HepG2 (cell line): ENCODE results near the gene APOA1. TPM values are rescaled to one million over a fixed set of nuclear protein-coding genes. Genes with fewer than 3 reads are reported as not detected.

Experiments used
- ATF1 ChIP-seq: IDR thresholded peaks from 2 replicates; pipeline ENCODE4 v1.6.1; 2016; ENCODE audit warnings: mild to moderate bottlenecking, control low read depth
- ATF3 ChIP-seq: sonication (generic); formaldehyde crosslinking; IDR thresholded peaks from 2 replicates; pipeline ENCODE4 v1.4.0; 2020; ENCODE audit warnings: missing genetic modification reagents
- GMEB1 ChIP-seq: sonication (generic); formaldehyde crosslinking; IDR thresholded peaks from 2 replicates; pipeline ENCODE4 v1.5.1; 2020; ENCODE audit warnings: missing genetic modification reagents, mild to moderate bottlenecking, borderline replicate concordance
- HNF1B ChIP-seq: sonication (generic); formaldehyde crosslinking; IDR thresholded peaks from 2 replicates; pipeline ENCODE4 v1.5.1; 2020; ENCODE audit warnings: mild to moderate bottlenecking, moderate library complexity, missing genetic modification reagents
- HNRNPLL ChIP-seq: fragments of 200-400 bp; formaldehyde crosslinking; IDR thresholded peaks from 2 replicates; pipeline ENCODE4 v1.6.1; 2017; ENCODE audit warnings: mild to moderate bottlenecking, low read depth, low read length; ENCODE audit not compliant: poor library complexity, severe bottlenecking
- KDM2A ChIP-seq: sonication (generic); formaldehyde crosslinking; IDR thresholded peaks from 2 replicates; pipeline ENCODE4 v1.4.0; 2020; ENCODE audit warnings: low read depth, missing genetic modification reagents, borderline replicate concordance
- MLX ChIP-seq: IDR thresholded peaks from 2 replicates; pipeline ENCODE4 v1.6.1; 2016
- PHB2 ChIP-seq: fragments of 450-650 bp; IDR thresholded peaks from 2 replicates; pipeline ENCODE4 v1.6.1; 2018; ENCODE audit not compliant: partially characterized antibody
- RXRA ChIP-seq: sonication (generic); formaldehyde crosslinking; IDR thresholded peaks from 2 replicates; pipeline ENCODE4 v1.5.1; 2020; ENCODE audit warnings: missing genetic modification reagents
- SPEN ChIP-seq: sonication (generic); formaldehyde crosslinking; IDR thresholded peaks from 2 replicates; pipeline ENCODE4 v1.5.1; 2020; ENCODE audit warnings: low read depth, mild to moderate bottlenecking, missing genetic modification reagents
- TEF ChIP-seq: sonication (generic); formaldehyde crosslinking; IDR thresholded peaks from 2 replicates; pipeline ENCODE4 v1.5.0; 2020; ENCODE audit warnings: missing genetic modification reagents
- ZMYM2 ChIP-seq: sonication (generic); formaldehyde crosslinking; IDR thresholded peaks from 2 replicates; pipeline ENCODE4 v1.8.0; 2022; ENCODE audit warnings: mild to moderate bottlenecking, missing genetic modification reagents
- ZNF256 ChIP-seq: sonication (generic); formaldehyde crosslinking; conservative IDR thresholded peaks from 2 replicates; pipeline ENCODE4 v1.4.0; 2020; ENCODE audit warnings: missing genetic modification reagents
- ZNF275 ChIP-seq: sonication (generic); formaldehyde crosslinking; IDR thresholded peaks from 2 replicates; pipeline ENCODE4 v1.8.0; 2022; ENCODE audit warnings: missing genetic modification reagents, mild to moderate bottlenecking, inconsistent platforms, borderline replicate concordance
- ZNF281 ChIP-seq: sonication (generic); formaldehyde crosslinking; IDR thresholded peaks from 2 replicates; pipeline ENCODE4 v1.4.0; 2020; ENCODE audit warnings: missing genetic modification reagents, borderline replicate concordance
- ZNF446 ChIP-seq: sonication (generic); formaldehyde crosslinking; IDR thresholded peaks from 2 replicates; pipeline ENCODE4 v1.5.0; 2020; ENCODE audit warnings: mild to moderate bottlenecking, missing genetic modification reagents
- ZNF510 ChIP-seq: sonication (generic); formaldehyde crosslinking; IDR thresholded peaks from 2 replicates; pipeline ENCODE4 v1.4.0; 2020; ENCODE audit warnings: low read depth, mild to moderate bottlenecking, missing genetic modification reagents
- ZNF564 ChIP-seq: sonication (generic); formaldehyde crosslinking; IDR thresholded peaks from 2 replicates; pipeline ENCODE4 v1.8.1; 2023; ENCODE audit warnings: mild to moderate bottlenecking, missing genetic modification reagents
- ZNF567 ChIP-seq: sonication (generic); formaldehyde crosslinking; IDR thresholded peaks from 2 replicates; pipeline ENCODE4 v1.8.1; 2023; ENCODE audit warnings: mild to moderate bottlenecking, missing genetic modification reagents, borderline replicate concordance
- ZNF776 ChIP-seq: sonication (generic); formaldehyde crosslinking; IDR thresholded peaks from 2 replicates; pipeline ENCODE4 v1.4.0; 2020; ENCODE audit warnings: mild to moderate bottlenecking, missing genetic modification reagents
- polyA plus RNA-seq, 8 experiments: library from polyadenylated mRNA; depleted of rRNA in 3 of 8; stranded (reverse) in 7 of 8; unstranded in 1 of 8; fragments of >200 nt; fragmentation: Illumina TruSeq in 4 of 8; extraction: Trizol in 4 of 8; gene quantifications; 2 replicates each; pipeline versions ENCODE4 v1.2.1 to v1.2.3, GENCODE V29; 2011 to 2016; ENCODE audit warnings: low read depth in 4 of 8, missing spikeins in 1 of 8, mixed read lengths in 1 of 8; ENCODE audit not compliant: insufficient read depth in 1 of 8
- total RNA-seq, 5 experiments: library from RNA; depleted of rRNA; stranded (reverse); fragments of >200 nt; fragmentation: Illumina TruSeq; extraction: Trizol; gene quantifications; 2 replicates each; pipeline ENCODE4 v1.2.3, GENCODE V29; 2016; ENCODE audit warnings: low read depth in 1 of 5

APOA1 gene
- total and polyA plus RNA-seq, 2 of the 13 experiments (the other 11 are each of a cell fraction or from before 2014, with no cell fraction given): 1,973 to 5,485 TPM

- TF ChIP-seq ZNF281 (CRISPR knock-in tag): peak; percentile 13; the same call in 1 of the 2 replicates
- no peak for TF ChIP-seq MLX
- TF ChIP-seq GMEB1 (CRISPR knock-in tag): no peak
- no peak for TF ChIP-seq ZNF275 (CRISPR knock-in tag)
- TF ChIP-seq ATF3 (CRISPR knock-in tag): no peak
- no peak for TF ChIP-seq PHB2
- no peak for TF ChIP-seq HNRNPLL
- TF ChIP-seq RXRA (CRISPR knock-in tag): 0 out of 2 replicates have a peak, but pooled peaks have one; percentile 9
- no peak for TF ChIP-seq ZNF256 (CRISPR knock-in tag)
- no peak for TF ChIP-seq ZNF564 (CRISPR knock-in tag)
- no peak for TF ChIP-seq ZNF446 (CRISPR knock-in tag)
- TF ChIP-seq KDM2A (CRISPR knock-in tag): no peak
- TF ChIP-seq TEF (CRISPR knock-in tag): no peak
- TF ChIP-seq ATF1: no peak
- TF ChIP-seq ZNF567: 0 out of 2 replicates have a peak, but pooled peaks have one; percentile 9
- TF ChIP-seq ZNF776 (CRISPR knock-in tag): 0 out of 2 replicates have a peak, but pooled peaks have one; percentile 37
- TF ChIP-seq SPEN (CRISPR knock-in tag): no peak
- TF ChIP-seq HNF1B (CRISPR knock-in tag): 0 out of 2 replicates have a peak, but pooled peaks have one; percentile 28
- no peak for TF ChIP-seq ZMYM2 (CRISPR knock-in tag)
- no peak for TF ChIP-seq ZNF510 (CRISPR knock-in tag)
Observed at GRCh38 chr11:116823031-116823843, 14.2 kb downstream of the APOA1 start, which contains the start of gene APOA4 (continued).
